Measurements from ENCODE around the gene RS1.
A peak's percentile ranks its signal among the peaks of the same experiment; 100 is the strongest.

Gene RS1

GRCh38 chrX:18668071-18668835, 3.7 kb downstream of the RS1 start:
- FAIRE-seq, result no peak
- DNase-seq (ENCODE audit: low spot score), result no peak

GRCh38 chrX:18666614-18667013, 5.3 kb downstream of the RS1 start:
- DNase-seq (ENCODE audit: low spot score) (no peak), FAIRE-seq (no peak)

GRCh38 chrX:18664947-18665346, 7.0 kb downstream of the RS1 start:
- no peak for DNase-seq (ENCODE audit: low spot score)
- FAIRE-seq, result no peak

- no peak for FAIRE-seq
- no peak for DNase-seq (ENCODE audit: low spot score)
These were observed 10.6 kb downstream of the RS1 start for GRCh38 chrX:18661273-18661672.

GRCh38 chrX:18654875-18655836, 16.8 kb downstream of the RS1 start:
- DNase-seq (ENCODE audit: low spot score), result no peak
- no peak for FAIRE-seq

- FAIRE-seq (no peak), DNase-seq (ENCODE audit: low spot score) (no peak)
These were observed 19.3 kb downstream of the RS1 start for GRCh38 chrX:18652636-18653035.

GRCh38 chrX:18650662-18651061, 21.2 kb downstream of the RS1 start:
- FAIRE-seq, result no peak

GRCh38 chrX:18649498-18649951, 22.4 kb downstream of the RS1 start:
- no peak for DNase-seq (ENCODE audit: low spot score)
- FAIRE-seq, result no peak

More at GRCh38 chrX:18650662-18651061, 21.2 kb downstream of the RS1 start:
- DNase-seq (ENCODE audit: low spot score), result no peak

GRCh38 chrX:18647621-18648020, 24.3 kb downstream of the RS1 start:
- DNase-seq (ENCODE audit: low spot score) (no peak), FAIRE-seq (no peak)

- FAIRE-seq (no peak), DNase-seq (ENCODE audit: low spot score) (no peak)
These were observed 28.1 kb downstream of the RS1 start for GRCh38 chrX:18643853-18644252.

- no peak for FAIRE-seq
- no peak for DNase-seq (ENCODE audit: low spot score)
These were observed 28.7 kb downstream of the RS1 start for GRCh38 chrX:18643243-18643642.

- DNase-seq (ENCODE audit: low spot score) (no peak), FAIRE-seq (no peak)
These were observed 31.2 kb downstream of the RS1 start for GRCh38 chrX:18640686-18641085.

- no peak for FAIRE-seq
These were observed 32.6 kb downstream of the RS1 start for GRCh38 chrX:18639280-18639679.

GRCh38 chrX:18638398-18638797, 33.5 kb downstream of the RS1 start:
- DNase-seq (ENCODE audit: low spot score) (no peak), FAIRE-seq (no peak)

More at GRCh38 chrX:18639280-18639679, 32.6 kb downstream of the RS1 start:
- DNase-seq (ENCODE audit: low spot score), result no peak

- no peak for FAIRE-seq
- DNase-seq (ENCODE audit: low spot score), result no peak
These were observed 41.0 kb downstream of the RS1 start for GRCh38 chrX:18630934-18631333.

GRCh38 chrX:18624599-18624998, 47.3 kb downstream of the RS1 start:
- no peak for DNase-seq (ENCODE audit: low spot score)
- FAIRE-seq, result no peak

- no peak for FAIRE-seq
These were observed 51.6 kb downstream of the RS1 start for GRCh38 chrX:18620349-18620748.

GRCh38 chrX:18619288-18619687, 52.6 kb downstream of the RS1 start:
- no peak for DNase-seq (ENCODE audit: low spot score)
- FAIRE-seq, result no peak

More at GRCh38 chrX:18620349-18620748, 51.6 kb downstream of the RS1 start:
- no peak for DNase-seq (ENCODE audit: low spot score)

GRCh38 chrX:18617407-18617750, 54.5 kb downstream of the RS1 start:
- peak; percentile 26 for DNase-seq (ENCODE audit: low spot score)
- FAIRE-seq, result no peak

- FAIRE-seq, result no peak
- no peak for DNase-seq (ENCODE audit: low spot score)
These were observed 55.1 kb downstream of the RS1 start for GRCh38 chrX:18616688-18617406.

- FAIRE-seq, result no peak
These were observed 57.8 kb downstream of the RS1 start for GRCh38 chrX:18613930-18614639.

More at GRCh38 chrX:18613930-18614639, 57.8 kb downstream of the RS1 start:
- no peak for DNase-seq (ENCODE audit: low spot score)
